SK-N-SH (cell line): Measurements from ENCODE around the gene TXNRD2.

Experiments
- CTCF ChIP-seq: fragments of 200-600 bp; sonication (generic); IDR thresholded peaks from 2 replicates; pipeline ENCODE4 v1.6.1; 2017; ENCODE audit warnings: antibody characterized with exemption, mild to moderate bottlenecking, moderate library complexity
- EP300 ChIP-seq, 2 experiments: IDR thresholded peaks; 2 replicates each; pipeline versions ENCODE4 v1.4.0 to v1.6.1; 2012; ENCODE audit warnings: borderline replicate concordance in 1 of 2, low read depth in 1 of 2, low read length in 1 of 2
- EZH2phosphoT487 ChIP-seq: fragments of 200-600 bp; sonication (generic); IDR thresholded peaks from 2 replicates; pipeline ENCODE4 v1.6.1; 2017; ENCODE audit warnings: low read depth, mixed run types, mild to moderate bottlenecking, antibody characterized with exemption, moderate library complexity, borderline replicate concordance
- GABPA ChIP-seq: IDR thresholded peaks from 2 replicates; pipeline ENCODE4 v1.4.0; 2012; ENCODE audit warnings: low read depth, mild to moderate bottlenecking
- NFIC ChIP-seq: IDR thresholded peaks from 2 replicates; pipeline ENCODE4 v1.4.0; 2012; ENCODE audit warnings: borderline replicate concordance
- POLR2AphosphoS5 ChIP-seq: IDR thresholded peaks from 2 replicates; pipeline ENCODE4 v1.6.1; 2012; ENCODE audit warnings: low read depth, low read length
- TAF1 ChIP-seq: IDR thresholded peaks from 2 replicates; pipeline ENCODE4 v1.6.1; 2012; ENCODE audit warnings: low read depth, mild to moderate bottlenecking, low read length, moderate library complexity, borderline replicate concordance

- TF ChIP-seq CTCF (no peak), POLR2AphosphoS5 (no peak), TAF1 (no peak), EP300 (IDR thresholded peaks at IDR 0.05; ENCODE audit: borderline replicate concordance in 1 of 2, low read depth in 1 of 2, low read length in 1 of 2) (no peak), EZH2phosphoT487 (no peak), NFIC (no peak), GABPA (no peak)
Measured at GRCh38 chr22:19929586-19930550, 11.8 kb downstream of the TXNRD2 start.
